HepG2 (cell line): ENCODE data around the gene HYAL1. TPM values are rescaled to one million over a fixed set of nuclear protein-coding genes. Genes with fewer than 3 reads are reported as not detected.
A peak's percentile ranks its signal among the peaks of the same experiment; 100 is the strongest.

Source experiments
- CSRNP2 ChIP-seq: sonication (generic); formaldehyde crosslinking; conservative IDR thresholded peaks from 2 replicates; pipeline ENCODE4 v1.8.0; 2022; ENCODE audit warnings: low read depth, missing genetic modification reagents
- DNMT3B ChIP-seq: conservative IDR thresholded peaks from 2 replicates; pipeline ENCODE4 v1.6.1; 2016; ENCODE audit warnings: missing biosample characterization, control low read depth
- FOXO1 ChIP-seq: sonication (generic); formaldehyde crosslinking; IDR thresholded peaks from 2 replicates; pipeline ENCODE4 v1.4.0; 2020; ENCODE audit warnings: missing genetic modification reagents
- HCFC1 ChIP-seq: fragments of 150-350 bp; IDR thresholded peaks from 2 replicates; pipeline ENCODE4 v1.6.1; 2014; ENCODE audit warnings: low read depth, low read length
- KLF16 ChIP-seq, 2 experiments: sonication (generic) in 1 of 2; formaldehyde crosslinking in 1 of 2; IDR thresholded peaks; 2 replicates each; pipeline versions ENCODE4 v1.6.1 to v1.8.0; 2016 to 2023; ENCODE audit warnings: missing genetic modification reagents in 2 of 2, missing compliant biosample characterization in 1 of 2
- KMT2A ChIP-seq: sonication (generic); formaldehyde crosslinking; IDR thresholded peaks from 2 replicates; pipeline ENCODE4 v1.4.0; 2020; ENCODE audit warnings: missing genetic modification reagents
- MAZ ChIP-seq, 2 experiments: sonication (generic) in 1 of 2; formaldehyde crosslinking in 1 of 2; IDR thresholded peaks; 2 replicates each; pipeline versions ENCODE4 v1.5.0 to v1.6.1; 2012 to 2020; ENCODE audit warnings: low read depth in 2 of 2, mild to moderate bottlenecking in 2 of 2, borderline replicate concordance in 1 of 2, improper control_type of control experiment in 1 of 2, low read length in 1 of 2, missing genetic modification reagents in 1 of 2, moderate library complexity in 1 of 2
- MLX ChIP-seq: IDR thresholded peaks from 2 replicates; pipeline ENCODE4 v1.6.1; 2016
- MTA1 ChIP-seq: sonication (generic); formaldehyde crosslinking; IDR thresholded peaks from 2 replicates; pipeline ENCODE4 v1.4.0; 2020; ENCODE audit warnings: missing genetic modification reagents, mild to moderate bottlenecking, borderline replicate concordance
- MYNN ChIP-seq: sonication (generic); formaldehyde crosslinking; IDR thresholded peaks from 2 replicates; pipeline ENCODE4 v1.4.0; 2020; ENCODE audit warnings: mild to moderate bottlenecking, low read depth, missing genetic modification reagents
- PREB ChIP-seq: sonication (generic); formaldehyde crosslinking; IDR thresholded peaks from 2 replicates; pipeline ENCODE4 v1.4.0; 2020; ENCODE audit warnings: missing genetic modification reagents
- RFXAP ChIP-seq: sonication (generic); formaldehyde crosslinking; IDR thresholded peaks from 2 replicates; pipeline ENCODE4 v1.4.0; 2020; ENCODE audit warnings: missing genetic modification reagents, borderline replicate concordance
- SIN3A ChIP-seq: IDR thresholded peaks from 2 replicates; pipeline ENCODE4 v1.6.1; 2011; ENCODE audit warnings: low read depth, mild to moderate bottlenecking, control low read depth, low read length, borderline replicate concordance
- SOX6 ChIP-seq, 2 experiments: fragments of 450-650 bp in 1 of 2; sonication (generic) in 1 of 2; formaldehyde crosslinking in 1 of 2; IDR thresholded peaks; 2 replicates each; pipeline versions ENCODE4 v1.4.0 to v1.6.1; 2017 to 2020; ENCODE audit warnings: antibody characterized with exemption in 1 of 2, mild to moderate bottlenecking in 1 of 2, missing genetic modification reagents in 1 of 2
- SP140L ChIP-seq: sonication (generic); formaldehyde crosslinking; IDR thresholded peaks from 2 replicates; pipeline ENCODE4 v1.4.0; 2020; ENCODE audit warnings: missing genetic modification reagents, borderline replicate concordance
- SRF ChIP-seq: IDR thresholded peaks from 2 replicates; pipeline ENCODE4 v1.6.1; 2011; ENCODE audit warnings: mild to moderate bottlenecking, low read depth, low read length, moderate library complexity
- YEATS4 ChIP-seq: sonication (generic); formaldehyde crosslinking; IDR thresholded peaks from 2 replicates; pipeline ENCODE4 v1.4.0; 2020; ENCODE audit warnings: missing genetic modification reagents, borderline replicate concordance
- ZNF101 ChIP-seq: sonication (generic); formaldehyde crosslinking; IDR thresholded peaks from 2 replicates; pipeline ENCODE4 v1.4.0; 2020; ENCODE audit warnings: mild to moderate bottlenecking, low read depth, missing genetic modification reagents, borderline replicate concordance
- ZNF124 ChIP-seq: sonication (generic); formaldehyde crosslinking; IDR thresholded peaks from 2 replicates; pipeline ENCODE4 v1.4.0; 2020; ENCODE audit warnings: missing genetic modification reagents
- ZNF597 ChIP-seq: sonication (generic); formaldehyde crosslinking; IDR thresholded peaks from 2 replicates; pipeline ENCODE4 v1.5.0; 2020; ENCODE audit warnings: missing genetic modification reagents
- ZNF639 ChIP-seq: conservative IDR thresholded peaks from 2 replicates; pipeline ENCODE4 v1.6.1; 2018; ENCODE audit warnings: missing genetic modification reagents
- polyA plus RNA-seq, 8 experiments: library from polyadenylated mRNA; depleted of rRNA in 3 of 8; stranded (reverse) in 7 of 8; unstranded in 1 of 8; fragments of >200 nt; fragmentation: Illumina TruSeq in 4 of 8; extraction: Trizol in 4 of 8; gene quantifications; 2 replicates each; pipeline versions ENCODE4 v1.2.1 to v1.2.3, GENCODE V29; 2011 to 2016; ENCODE audit warnings: low read depth in 4 of 8, missing spikeins in 1 of 8, mixed read lengths in 1 of 8; ENCODE audit not compliant: insufficient read depth in 1 of 8
- total RNA-seq, 5 experiments: library from RNA; depleted of rRNA; stranded (reverse); fragments of >200 nt; fragmentation: Illumina TruSeq; extraction: Trizol; gene quantifications; 2 replicates each; pipeline ENCODE4 v1.2.3, GENCODE V29; 2016; ENCODE audit warnings: low read depth in 1 of 5

HYAL1 gene
- total and polyA plus RNA-seq, 2 of the 13 experiments (the other 11 are each of a cell fraction or from before 2014, with no cell fraction given): 76.5 to 193 TPM

- peak; percentile 35; the same call in 1 of the 2 replicates for TF ChIP-seq MAZ (IDR thresholded peaks at IDR 0.05; ENCODE audit: borderline replicate concordance, low read depth, low read length)
- TF ChIP-seq MAZ (CRISPR knock-in tag; IDR thresholded peaks at IDR 0.05; ENCODE audit: low read depth): peak; percentile 91
- TF ChIP-seq KMT2A (CRISPR knock-in tag): peak; percentile 55; the same call in 1 of the 2 replicates
- peak; percentile 90 for TF ChIP-seq ZNF639 (CRISPR knock-in tag)
- TF ChIP-seq YEATS4 (CRISPR knock-in tag): peak; percentile 70; the same call in 1 of the 2 replicates
- peak; percentile 60; the same call in 1 of the 2 replicates for TF ChIP-seq SIN3A
- TF ChIP-seq DNMT3B (CRISPR knock-in tag): 0 out of 2 replicates have a peak, but pooled peaks have one; percentile 32
- peak; percentile 63; the same call in 1 of the 2 replicates for TF ChIP-seq FOXO1 (CRISPR knock-in tag)
- no peak for TF ChIP-seq CSRNP2 (CRISPR knock-in tag)
- peak; percentile 95 for TF ChIP-seq ZNF124 (CRISPR knock-in tag)
- TF ChIP-seq ZNF101 (CRISPR knock-in tag): 0 out of 2 replicates have a peak, but pooled peaks have one; percentile 60
- peak; percentile 48 for TF ChIP-seq MLX
- TF ChIP-seq RFXAP (CRISPR knock-in tag): peak; percentile 77; the same call in 1 of the 2 replicates
- no peak for TF ChIP-seq PREB (CRISPR knock-in tag)
- TF ChIP-seq SP140L: 0 out of 2 replicates have a peak, but pooled peaks have one; percentile 47
- no peak for TF ChIP-seq SOX6 (IDR thresholded peaks at IDR 0.05)
- peak; percentile 68 for TF ChIP-seq SOX6 (CRISPR knock-in tag; IDR thresholded peaks at IDR 0.05)
- no peak for TF ChIP-seq SRF
- peak; percentile 98 for TF ChIP-seq HCFC1
- TF ChIP-seq ZNF597: no peak
- peak; percentile 76 to 88 for TF ChIP-seq KLF16 (CRISPR knock-in tag; IDR thresholded peaks at IDR 0.05)
- TF ChIP-seq MYNN (CRISPR knock-in tag): peak; percentile 78; the same call in 1 of the 2 replicates
- no peak; the same call in 1 of the 2 replicates for TF ChIP-seq MTA1
Measured at GRCh38 chr3:50350527-50351322, 47.4 kb upstream of the HYAL1 start, which contains the start of the genes CYB561D2 and NPRL2 (continued).
